ENCODE measurements around the gene SEC16B. TPM values are rescaled to one million over a fixed set of nuclear protein-coding genes. Genes with fewer than 3 reads are reported as not detected.
"Not testable (repeated sequence)": the region's sequence is repeated elsewhere in the genome, so short reads cannot be mapped to it uniquely, and the experiment has no call there.

Gene SEC16B
- 4.1 TPM for polyA plus RNA-seq (ENCODE audit: insufficient read length)
- long read RNA-seq, donor 1 = 0 reads
- long read RNA-seq, donor 2 = 0 reads
- long read RNA-seq, donor 3 = 0 reads
- long read RNA-seq, donor 4 = 0 reads
- long read RNA-seq, donor 5 = 0 reads
- long read RNA-seq, donor 6 = 0 reads
- long read RNA-seq, donor 7 = 0 reads
- long read RNA-seq, donor 8 = 0 reads

GRCh38 chr1:177969825-177970371 lies at the start of gene SEC16B:
Gene SEC16B, minus strand, starts transcription at chr1:177970058. Its CDS starts 2,077 bp downstream, at chr1:177967981.
- DNase-seq = no peak

GRCh38 chr1:178019622-178020021 lies 49.8 kb upstream of the SEC16B start:
- no peak for DNase-seq

- DNase-seq = no peak
These were observed 49.4 kb upstream of the SEC16B start for GRCh38 chr1:178019208-178019607.

- DNase-seq = no peak
These were observed 47.7 kb upstream of the SEC16B start for GRCh38 chr1:178017517-178017916.

GRCh38 chr1:178011864-178012503 lies 42.1 kb upstream of the SEC16B start:
- no peak for DNase-seq

- no peak for DNase-seq
These were observed 41.6 kb upstream of the SEC16B start for GRCh38 chr1:178011465-178011828.

- no peak for DNase-seq
These were observed 41.0 kb upstream of the SEC16B start for GRCh38 chr1:178010674-178011464.

- no peak for DNase-seq
These were observed 36.2 kb upstream of the SEC16B start for GRCh38 chr1:178006043-178006442.

GRCh38 chr1:178005450-178005849 lies 35.6 kb upstream of the SEC16B start:
- DNase-seq = no peak

GRCh38 chr1:178004926-178005391 lies 35.1 kb upstream of the SEC16B start:
- DNase-seq = no peak

GRCh38 chr1:177998696-177999631 lies 29.1 kb upstream of the SEC16B start:
- no peak for DNase-seq

- DNase-seq = no peak
These were observed 27.1 kb upstream of the SEC16B start for GRCh38 chr1:177996957-177997356.

- DNase-seq = no peak
These were observed 25.5 kb upstream of the SEC16B start for GRCh38 chr1:177995369-177995768.

- not testable (repeated sequence) for DNase-seq
These were observed 16.4 kb upstream of the SEC16B start for GRCh38 chr1:177986281-177986680.

GRCh38 chr1:177984761-177985160 lies 14.9 kb upstream of the SEC16B start:
- no peak for DNase-seq

GRCh38 chr1:177984136-177984525 lies 14.3 kb upstream of the SEC16B start:
- peak; percentile 65 for DNase-seq

- peak; percentile 15 for DNase-seq
These were observed 13.8 kb upstream of the SEC16B start for GRCh38 chr1:177983482-177984135.

- no peak for DNase-seq
These were observed 13.2 kb upstream of the SEC16B start for GRCh38 chr1:177983077-177983476.

GRCh38 chr1:177981200-177981599 lies 11.3 kb upstream of the SEC16B start:
- DNase-seq = no peak

GRCh38 chr1:177979272-177979671 lies 9.4 kb upstream of the SEC16B start:
- DNase-seq = no peak

GRCh38 chr1:177978530-177978929 lies 8.7 kb upstream of the SEC16B start:
- no peak for DNase-seq

Measured in left kidney (tissue), 8 donors.